ENCODE results near the gene BCL2.

The BCL2 gene

DNA sequence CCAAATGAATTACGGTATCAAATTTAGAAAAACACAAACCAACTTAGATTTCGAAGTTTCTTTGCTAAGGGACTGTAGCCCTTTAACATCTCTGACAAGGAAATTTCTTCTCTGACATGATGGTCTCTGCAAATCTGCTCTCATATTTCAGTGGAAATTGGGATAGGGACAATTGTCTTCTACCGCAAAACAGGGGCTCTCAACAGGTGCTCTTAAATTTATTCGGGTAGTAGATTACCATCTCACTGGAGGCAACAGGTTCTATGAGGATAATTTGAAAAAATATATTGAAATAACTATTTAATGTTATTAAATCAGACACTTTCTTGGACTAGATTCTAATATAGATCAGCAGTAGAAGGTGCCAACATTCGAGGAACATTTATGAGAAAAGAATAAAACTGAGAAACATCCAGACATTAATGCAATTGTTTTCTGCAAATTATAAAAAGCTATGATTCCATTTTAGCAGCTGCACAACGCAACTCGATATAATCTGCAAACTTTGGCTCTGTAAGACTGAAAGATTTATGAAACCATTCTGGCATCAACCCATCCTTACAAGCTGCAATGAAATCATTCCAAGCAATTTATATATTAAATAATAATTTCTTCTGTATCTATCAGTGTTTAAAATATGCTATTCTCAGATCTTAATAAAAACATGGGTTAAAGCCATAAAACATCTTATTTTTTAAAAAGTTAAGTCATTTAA lies 10.0 kb upstream of the BCL2 start:
- no peak for DNase-seq (ENCODE audit: extremely low read depth in 1 of 2, low read depth in 1 of 2)

DNA sequence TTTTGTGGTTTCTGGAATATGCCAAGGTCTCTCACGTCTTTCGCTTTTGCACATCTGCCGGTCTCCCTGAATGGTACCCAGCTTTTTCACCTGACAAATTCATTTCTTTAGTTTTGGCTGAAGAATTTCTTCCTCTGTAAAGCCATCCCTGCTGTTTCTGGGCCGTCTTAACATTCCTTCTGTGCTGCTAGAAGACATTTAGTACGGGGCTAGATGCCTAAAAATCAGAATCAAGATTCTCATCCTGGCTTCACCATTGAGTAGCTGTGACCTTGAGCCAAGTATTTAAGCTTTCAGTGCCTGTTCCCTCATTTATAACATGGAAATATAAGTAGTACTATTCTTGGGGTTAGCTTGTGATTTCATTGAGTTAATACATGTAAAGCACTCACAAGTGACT lies 6.4 kb upstream of the BCL2 start:
- no peak for DNase-seq (ENCODE audit: extremely low read depth in 1 of 2, low read depth in 1 of 2)

DNA sequence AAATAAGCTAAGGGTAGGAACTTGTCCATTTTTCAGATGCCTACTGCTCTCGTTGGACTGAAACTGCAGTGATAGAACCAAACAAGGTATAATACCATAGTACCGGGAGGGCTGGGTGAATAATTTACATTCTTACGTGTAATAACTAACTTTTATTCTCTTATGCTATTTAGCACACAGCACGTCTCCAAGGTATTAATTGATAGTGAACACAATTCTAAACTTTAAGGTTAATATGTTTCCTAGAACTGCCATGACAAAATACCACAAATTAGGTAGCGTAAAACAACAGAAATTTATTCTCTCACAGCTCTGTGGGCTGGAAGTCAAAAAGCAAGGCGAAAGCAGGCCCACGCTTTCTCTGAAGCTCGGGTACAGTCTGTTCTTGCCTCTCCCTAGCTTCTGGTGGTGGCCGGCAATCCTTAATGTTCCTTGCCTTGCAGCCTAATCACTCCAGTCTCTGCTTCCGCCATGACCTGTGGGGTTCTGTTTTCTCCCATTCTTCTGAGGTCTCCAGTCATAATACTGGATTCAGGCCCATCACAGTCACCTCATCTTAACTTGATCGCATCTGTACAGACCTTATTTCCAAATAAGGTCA lies 5.6 kb upstream of the BCL2 start:
- DNase-seq (ENCODE audit: extremely low read depth in 1 of 2, low read depth in 1 of 2), result no peak

DNA sequence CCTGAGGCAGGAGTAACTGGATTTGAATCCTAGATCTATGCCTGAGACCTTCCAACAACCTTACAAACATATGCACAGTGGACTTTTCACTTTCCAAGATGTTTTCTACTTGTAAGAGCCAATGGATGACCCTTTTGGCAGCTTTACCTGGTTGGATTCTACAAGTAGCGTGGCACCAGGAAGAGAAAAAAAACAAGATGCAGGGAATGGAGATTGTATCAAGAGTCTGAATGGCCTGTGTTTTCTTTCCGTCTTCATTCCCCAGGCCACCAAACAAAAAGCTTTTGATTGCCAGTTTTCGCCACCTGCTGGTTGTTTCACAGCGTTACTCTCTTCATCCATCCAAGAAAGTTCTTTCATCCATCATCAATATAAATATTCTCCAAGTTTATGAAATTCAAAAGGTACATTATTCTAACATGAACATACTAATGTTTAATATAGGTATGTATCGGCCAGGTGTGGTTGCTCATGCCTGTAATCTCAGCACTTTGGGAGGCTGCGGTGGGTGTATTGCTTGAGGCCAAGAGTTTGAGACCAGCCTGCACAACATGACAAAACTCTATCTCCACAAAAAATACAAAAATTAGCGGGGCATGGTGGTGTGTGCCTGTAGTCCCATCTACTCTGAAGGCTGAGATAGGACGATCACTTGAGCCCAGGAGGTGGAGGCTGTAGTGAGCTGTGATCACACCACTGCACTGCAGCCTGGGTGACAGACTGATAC lies 3.5 kb upstream of the BCL2 start:
- DNase-seq (ENCODE audit: extremely low read depth in 1 of 2, low read depth in 1 of 2), result no peak

DNA sequence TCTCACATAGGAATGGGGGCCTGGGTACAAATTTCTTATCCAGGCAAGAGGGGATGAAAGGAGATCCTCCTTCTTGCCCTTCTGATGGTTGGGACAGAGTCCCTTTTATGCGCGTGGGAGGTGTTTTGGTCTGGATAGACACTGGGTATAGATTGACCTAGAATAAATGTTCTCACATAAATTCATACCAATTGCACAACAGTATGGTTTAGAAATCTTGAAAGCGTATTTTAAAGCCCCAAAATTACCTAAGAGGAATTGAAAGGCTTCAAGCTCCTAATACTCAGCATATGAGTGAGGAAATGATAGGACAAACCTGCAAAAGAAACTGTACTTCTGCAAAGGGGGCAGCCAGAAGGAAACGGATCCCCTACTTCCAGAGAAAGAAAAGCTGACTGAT lies 2.6 kb upstream of the BCL2 start:
- no peak for DNase-seq (ENCODE audit: extremely low read depth in 1 of 2, low read depth in 1 of 2)

DNA sequence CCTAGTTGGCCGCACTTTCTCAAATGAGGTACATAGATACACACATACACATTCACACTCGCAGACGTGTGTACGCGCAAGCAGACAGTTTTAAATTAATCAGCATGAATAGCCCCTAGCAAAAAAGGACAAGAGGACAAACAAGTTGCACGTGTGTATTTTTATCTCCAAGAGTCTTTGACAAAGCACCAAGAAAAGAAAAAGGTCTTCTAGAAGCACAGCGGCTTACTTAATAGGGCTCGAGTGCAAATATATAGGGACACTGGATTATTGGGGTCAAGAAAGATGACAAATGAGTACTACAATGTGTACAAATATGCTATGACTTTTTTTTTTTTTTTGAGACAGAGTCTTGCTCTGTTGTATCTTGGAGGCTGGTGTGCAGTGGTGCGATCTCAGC lies 1.7 kb upstream of the BCL2 start:
- no peak for DNase-seq (ENCODE audit: extremely low read depth in 1 of 2, low read depth in 1 of 2)

DNA sequence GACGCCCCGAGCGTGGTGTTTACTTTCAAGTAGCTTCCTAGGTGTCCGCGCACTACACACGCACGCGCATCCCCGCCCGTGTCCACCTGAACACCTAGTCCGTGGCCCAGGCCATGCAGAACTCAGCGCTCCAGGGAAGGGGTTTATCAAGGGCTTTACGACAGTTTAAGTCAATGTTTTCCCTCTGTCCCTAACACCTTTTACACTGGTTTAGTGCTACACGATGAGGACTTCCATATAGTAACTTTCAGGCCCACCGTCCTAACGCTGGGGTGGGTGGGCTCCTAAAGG lies 1.4 kb upstream of the BCL2 start:
- no peak for DNase-seq (ENCODE audit: extremely low read depth in 1 of 2, low read depth in 1 of 2)

DNA sequence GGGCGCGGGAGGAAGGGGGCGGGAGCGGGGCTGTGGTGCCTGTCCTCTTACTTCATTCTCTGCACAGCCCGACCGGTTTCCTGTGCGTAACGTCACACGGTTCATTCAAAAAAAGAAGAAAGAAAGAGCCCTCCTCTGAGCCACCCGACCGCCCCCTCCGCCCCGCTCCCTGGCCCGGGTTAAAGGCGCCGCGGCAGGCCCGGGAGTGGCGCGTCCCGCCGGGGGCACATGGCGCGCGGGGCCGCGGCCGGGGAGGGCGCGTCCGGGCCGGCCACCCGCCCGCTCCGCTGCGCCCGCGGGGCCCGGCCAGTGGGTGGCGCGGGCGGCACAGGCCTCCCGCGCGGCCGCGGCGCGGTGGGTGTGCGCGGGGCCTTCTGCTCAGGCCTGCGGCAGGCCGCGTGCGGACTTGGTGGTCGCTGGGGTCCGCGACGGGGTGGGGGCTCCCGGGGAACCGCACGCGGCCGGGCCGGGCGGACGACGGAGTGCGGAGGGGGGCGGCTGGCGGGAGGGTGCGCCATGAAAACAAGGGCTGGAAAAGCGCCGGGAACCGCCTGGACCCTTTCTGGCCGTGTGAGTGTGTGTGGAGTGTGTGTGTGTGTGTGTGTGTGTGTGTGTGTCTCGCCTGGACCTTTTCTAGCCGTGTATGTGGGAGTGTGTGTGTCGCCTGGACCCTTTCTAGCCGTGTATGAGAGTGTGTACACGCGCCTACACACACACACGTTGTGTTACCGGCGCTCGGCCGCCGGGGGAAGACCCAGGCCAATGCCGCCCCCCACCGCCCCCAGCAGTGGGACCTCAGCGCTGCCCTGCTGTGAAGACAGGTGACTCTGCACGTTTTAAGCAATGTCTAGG lies 780 bp upstream of the BCL2 start:
- peak; percentile 71 to 76 for DNase-seq (ENCODE audit: extremely low read depth in 1 of 2, low read depth in 1 of 2)

DNA sequence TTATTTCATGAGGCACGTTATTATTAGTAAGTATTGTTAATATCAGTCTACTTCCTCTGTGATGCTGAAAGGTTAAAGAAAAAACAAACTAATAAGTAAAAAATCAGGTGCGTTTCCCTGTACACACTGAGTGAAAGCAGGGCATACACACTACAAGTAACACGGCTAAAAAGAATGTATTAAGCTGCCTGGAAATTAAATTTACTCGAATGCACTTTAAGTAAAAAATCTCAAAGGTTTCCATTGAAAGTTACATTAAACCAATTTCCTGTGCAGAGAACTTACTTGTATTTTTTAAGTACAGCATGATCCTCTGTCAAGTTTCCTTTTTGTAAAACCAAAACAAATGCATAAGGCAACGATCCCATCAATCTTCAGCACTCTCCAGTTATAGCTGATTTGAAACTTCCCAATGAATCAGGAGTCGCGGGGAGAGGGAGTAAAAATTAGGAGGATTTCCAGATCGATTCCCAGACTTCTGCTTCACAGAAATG lies 633 bp downstream of the BCL2 start:
- no peak for DNase-seq (ENCODE audit: extremely low read depth in 1 of 2, low read depth in 1 of 2)

DNA sequence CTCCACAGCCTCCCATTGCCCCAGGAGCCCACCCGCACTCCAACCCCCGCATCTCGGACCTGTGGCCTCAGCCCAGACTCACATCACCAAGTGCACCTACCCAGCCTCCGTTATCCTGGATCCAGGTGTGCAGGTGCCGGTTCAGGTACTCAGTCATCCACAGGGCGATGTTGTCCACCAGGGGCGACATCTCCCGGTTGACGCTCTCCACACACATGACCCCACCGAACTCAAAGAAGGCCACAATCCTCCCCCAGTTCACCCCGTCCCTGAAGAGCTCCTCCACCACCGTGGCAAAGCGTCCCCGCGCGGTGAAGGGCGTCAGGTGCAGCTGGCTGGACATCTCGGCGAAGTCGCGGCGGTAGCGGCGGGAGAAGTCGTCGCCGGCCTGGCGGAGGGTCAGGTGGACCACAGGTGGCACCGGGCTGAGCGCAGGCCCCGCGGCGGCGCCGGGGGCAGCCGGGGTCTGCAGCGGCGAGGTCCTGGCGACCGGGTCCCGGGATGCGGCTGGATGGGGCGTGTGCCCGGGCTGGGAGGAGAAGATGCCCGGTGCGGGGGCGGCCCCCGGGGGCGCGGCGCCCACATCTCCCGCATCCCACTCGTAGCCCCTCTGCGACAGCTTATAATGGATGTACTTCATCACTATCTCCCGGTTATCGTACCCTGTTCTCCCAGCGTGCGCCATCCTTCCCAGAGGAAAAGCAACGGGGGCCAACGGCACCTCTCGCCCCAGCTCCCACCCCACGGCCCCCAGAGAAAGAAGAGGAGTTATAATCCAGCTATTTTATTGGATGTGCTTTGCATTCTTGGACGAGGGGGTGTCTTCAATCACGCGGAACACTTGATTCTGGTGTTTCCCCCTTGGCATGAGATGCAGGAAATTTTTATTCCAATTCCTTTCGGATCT lies 1.3 kb downstream of the BCL2 start:
- peak; percentile 65 to 82 for DNase-seq (ENCODE audit: extremely low read depth in 1 of 2, low read depth in 1 of 2)

DNA sequence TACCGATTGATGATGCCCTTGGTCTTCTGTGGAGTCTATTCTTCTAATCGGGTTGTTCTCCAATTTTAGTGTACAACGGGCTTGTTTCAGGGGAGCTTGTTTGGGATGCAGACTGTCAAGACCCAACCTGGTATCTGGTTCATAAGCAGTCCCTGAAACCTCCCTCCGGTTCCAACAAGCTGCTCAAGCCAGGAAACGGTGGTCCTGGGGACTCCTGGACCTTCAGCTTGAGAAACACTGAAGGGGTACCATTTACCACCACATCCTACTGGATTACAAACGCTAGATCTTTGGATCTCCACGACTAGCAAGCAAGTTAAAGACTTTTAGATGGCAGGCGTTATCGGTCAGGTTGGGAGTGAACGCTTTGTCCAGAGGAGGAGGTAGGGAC lies 2.0 kb downstream of the BCL2 start:
- DNase-seq (ENCODE audit: extremely low read depth in 1 of 2, low read depth in 1 of 2), result no peak

DNA sequence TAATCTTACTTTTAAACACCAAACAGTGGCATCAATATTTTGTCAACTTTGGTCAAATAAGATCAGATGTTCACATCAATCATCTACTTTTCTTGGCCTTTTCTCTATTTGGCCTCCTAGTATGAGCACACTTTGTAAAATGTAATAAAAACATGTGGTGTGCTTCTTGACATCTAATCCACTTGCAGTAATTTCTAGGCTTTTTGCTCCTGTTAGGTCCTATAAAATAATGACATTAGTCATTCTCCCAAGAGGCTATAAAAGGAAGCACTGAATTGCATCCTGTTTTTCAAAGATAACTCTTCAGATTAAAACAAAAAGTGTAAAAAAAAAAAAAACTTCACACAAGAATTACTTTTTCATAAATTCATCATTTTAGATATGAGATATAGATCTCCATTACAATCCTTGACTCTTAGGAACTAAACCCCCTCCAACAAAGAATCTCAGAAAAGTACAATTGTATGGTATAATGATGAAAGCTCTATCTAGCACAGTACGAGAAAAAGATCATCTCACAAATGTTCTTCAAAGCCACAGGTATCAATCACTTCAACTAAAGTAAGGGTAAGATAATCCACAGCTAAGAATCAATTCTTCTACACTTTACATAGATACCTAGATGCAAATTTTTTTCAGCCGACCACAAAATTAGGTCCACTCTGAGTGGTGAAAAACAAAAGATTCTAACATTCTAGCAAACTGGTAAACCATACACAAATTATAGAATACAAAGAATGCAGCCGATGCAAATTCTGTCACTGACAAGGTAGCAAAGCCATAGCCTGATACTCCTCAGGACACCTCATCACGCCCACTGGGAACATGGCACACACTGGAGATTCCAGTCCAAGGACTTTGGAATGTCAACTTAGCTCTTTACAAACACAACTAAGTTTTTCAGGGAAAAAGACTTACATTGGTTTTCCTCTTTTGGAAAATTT lies 2.7 kb downstream of the BCL2 start:
- DNase-seq (ENCODE audit: extremely low read depth in 1 of 2, low read depth in 1 of 2), result no peak

DNA sequence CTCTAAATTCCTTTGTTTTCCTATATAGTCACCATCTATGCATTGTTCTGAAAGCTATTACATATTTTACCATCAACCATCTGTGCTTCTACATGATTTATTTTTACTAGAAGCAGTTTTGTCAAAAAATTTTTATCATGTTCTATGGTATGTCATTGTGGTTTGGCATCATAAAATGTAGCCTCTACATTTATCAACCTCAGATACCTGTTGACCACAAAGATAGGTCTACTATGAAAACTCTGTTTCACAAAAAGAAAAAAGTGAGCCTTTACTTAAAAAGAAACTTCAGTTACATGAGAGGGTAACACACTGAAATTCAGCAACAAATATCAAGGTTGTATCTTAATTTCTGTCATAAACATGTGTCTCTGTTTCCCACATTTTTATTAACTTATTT lies 3.7 kb downstream of the BCL2 start:
- no peak for DNase-seq (ENCODE audit: extremely low read depth in 1 of 2, low read depth in 1 of 2)

DNA sequence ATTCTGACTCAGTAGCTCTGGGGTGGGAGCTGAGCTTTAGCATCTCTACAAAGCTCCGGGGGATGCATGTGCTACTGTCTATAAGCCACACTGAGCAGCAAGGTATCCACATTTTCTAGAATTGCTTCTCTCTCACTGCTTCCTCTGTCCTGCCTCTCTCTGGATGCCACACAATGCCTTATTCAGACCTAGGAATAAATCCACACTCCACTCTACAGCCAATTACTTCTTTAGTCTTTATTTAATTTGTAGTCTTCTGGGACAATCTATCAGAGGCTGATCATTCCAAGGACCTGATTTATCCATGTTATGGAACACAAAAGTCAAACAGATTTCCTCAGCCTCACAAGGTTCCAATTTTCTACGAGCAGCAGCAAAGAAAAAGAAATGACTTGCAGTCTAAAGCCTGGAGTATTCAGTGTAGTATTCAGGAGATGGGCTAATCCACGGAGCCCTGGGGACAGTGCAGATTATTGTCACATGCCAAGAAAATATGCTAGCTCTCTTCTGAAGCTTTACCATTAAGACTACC lies 4.4 kb downstream of the BCL2 start:
- DNase-seq (ENCODE audit: extremely low read depth in 1 of 2, low read depth in 1 of 2), result no peak

DNA sequence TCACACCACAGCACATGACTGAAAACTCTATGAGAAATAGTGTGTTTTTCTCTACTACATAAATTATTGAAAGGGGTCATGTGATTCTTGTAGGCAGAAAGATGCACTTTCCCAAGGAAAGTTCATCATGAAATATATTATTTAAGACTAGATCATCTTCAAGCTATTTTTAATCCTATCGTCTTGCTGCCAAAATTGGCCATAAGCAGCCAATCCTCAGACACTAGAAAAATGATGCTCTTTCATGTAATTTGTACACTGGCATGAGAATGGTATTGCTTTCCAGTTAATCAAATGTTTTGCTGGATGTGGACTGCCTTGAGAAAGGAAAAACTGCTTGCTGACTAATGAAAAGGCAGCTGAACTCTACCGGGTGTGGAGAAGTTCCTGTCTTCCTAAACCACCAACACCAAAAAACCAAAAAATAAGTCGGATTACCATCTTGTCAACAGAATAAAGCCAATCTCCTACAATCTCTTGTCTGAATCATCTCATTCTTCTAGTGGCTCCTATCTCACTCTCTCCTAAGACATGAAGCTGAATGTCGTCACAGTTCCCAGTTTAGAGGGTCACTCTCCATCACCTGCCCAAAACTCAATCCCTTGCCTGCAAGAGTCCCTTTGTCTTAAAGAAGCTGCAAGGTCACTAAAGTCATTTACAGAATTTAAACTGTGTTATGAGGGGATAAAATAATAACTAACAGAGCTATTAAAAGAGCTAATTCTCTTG lies 5.3 kb downstream of the BCL2 start:
- no peak for DNase-seq (ENCODE audit: extremely low read depth in 1 of 2, low read depth in 1 of 2)

DNA sequence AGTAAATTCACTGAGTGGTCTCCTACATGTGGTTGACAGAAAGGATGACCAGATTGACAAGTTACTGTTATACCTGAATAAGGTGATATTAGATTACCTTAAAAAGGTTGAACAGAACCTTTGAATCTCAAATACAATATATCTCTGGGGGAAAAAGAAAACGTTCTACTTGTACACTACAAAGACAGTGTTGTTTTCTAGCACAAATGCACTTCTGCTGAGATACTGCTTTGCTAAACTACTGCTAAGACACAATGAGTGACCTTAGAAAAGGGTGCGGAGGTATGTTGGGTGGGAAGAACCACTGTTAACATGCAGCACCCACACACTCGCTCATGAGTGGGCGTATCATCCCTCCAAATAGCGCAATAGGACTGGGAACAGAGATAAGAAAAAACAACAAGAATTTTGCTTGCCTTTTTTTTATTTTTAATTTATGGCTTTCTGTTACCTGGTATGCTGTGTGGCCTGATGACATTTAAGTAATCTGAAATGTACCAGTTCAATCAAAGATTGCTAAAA lies 6.1 kb downstream of the BCL2 start:
- DNase-seq (ENCODE audit: extremely low read depth in 1 of 2, low read depth in 1 of 2), result no peak

DNA sequence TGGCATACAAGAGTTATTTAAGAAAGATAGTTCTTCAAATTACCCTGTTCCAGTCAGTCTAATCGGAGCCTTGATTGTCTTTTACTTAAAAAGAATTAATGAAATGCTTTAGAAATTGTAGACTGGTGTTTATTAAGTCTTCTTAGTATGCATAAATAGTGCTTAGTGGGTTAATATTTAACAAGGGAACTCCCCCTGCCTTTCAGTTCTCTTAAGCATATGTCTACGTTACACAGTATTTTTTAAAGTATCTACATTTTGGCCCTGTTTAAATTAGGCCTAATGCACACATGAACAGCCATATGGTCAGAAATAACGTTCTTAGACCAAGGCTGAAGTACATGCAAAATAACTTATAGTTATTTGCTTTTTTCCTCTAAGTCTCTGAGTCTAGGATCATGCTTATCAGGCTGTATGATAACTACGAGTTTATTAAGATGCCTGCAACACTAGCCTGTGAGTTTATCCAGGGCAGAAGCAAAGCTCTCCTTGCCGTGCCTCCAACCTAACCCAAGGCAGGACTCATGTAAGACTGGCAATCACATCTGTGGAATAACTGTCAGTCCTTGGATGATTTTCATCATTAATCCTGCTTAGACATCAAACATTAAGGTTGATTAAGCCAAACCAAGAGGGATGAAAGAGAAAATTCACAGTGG lies 6.7 kb downstream of the BCL2 start:
- no peak for DNase-seq (ENCODE audit: extremely low read depth in 1 of 2, low read depth in 1 of 2)

DNA sequence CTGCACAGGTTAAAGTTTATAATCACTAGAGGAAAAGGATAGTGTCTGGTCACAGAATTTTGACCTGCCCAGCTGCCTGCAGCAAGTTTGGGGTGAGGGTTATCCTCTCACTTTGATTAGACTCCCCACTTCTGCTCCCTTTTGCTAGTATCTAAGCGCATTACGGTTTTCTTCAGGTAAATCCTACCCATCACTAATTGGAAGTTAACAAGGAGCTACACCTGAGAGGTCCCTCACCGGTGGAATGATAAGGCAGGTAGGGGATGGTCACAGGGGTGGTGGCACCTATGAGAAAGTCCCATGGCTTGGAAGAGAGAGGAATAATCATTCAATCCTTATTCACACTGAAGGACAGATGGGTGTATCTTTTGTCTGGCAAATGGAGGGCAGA lies 7.6 kb downstream of the BCL2 start:
- no peak for DNase-seq (ENCODE audit: extremely low read depth in 1 of 2, low read depth in 1 of 2)

All from stimulated activated CD8-positive, alpha-beta memory T cell treated with anti-CD3 and anti-CD28 coated beads, Interleukin-7, amount 100 ng/mL, for 48 hours (primary cell).